ENCODE measurements around the gene C1QTNF2.

The C1QTNF2 gene

GRCh38 chr5:160310552-160311295, 59.7 kb downstream of the C1QTNF2 start:
- in situ Hi-C loops (cut with MboI; ENCODE audit: low sequenced_read_pairs), result no loop called here

- in situ Hi-C loops (cut with MboI; ENCODE audit: low sequenced_read_pairs), result no loop called here
Measured at GRCh38 chr5:160310140-160310539, 60.3 kb downstream of the C1QTNF2 start.

- in situ Hi-C loops (cut with MboI; ENCODE audit: low sequenced_read_pairs), result no loop called here
Measured at GRCh38 chr5:160306696-160307095, 63.7 kb downstream of the C1QTNF2 start.

GRCh38 chr5:160305319-160305718, 65.1 kb downstream of the C1QTNF2 start:
- in situ Hi-C loops (cut with MboI; ENCODE audit: low sequenced_read_pairs), result no loop called here

- in situ Hi-C loops (cut with MboI; ENCODE audit: low sequenced_read_pairs), result no loop called here
Measured at GRCh38 chr5:160303690-160304089, 66.7 kb downstream of the C1QTNF2 start.

GRCh38 chr5:160298189-160298588, 72.2 kb downstream of the C1QTNF2 start:
- in situ Hi-C loops (cut with MboI; ENCODE audit: low sequenced_read_pairs), result no loop called here

GRCh38 chr5:160297776-160298175, 72.7 kb downstream of the C1QTNF2 start:
- in situ Hi-C loops (cut with MboI; ENCODE audit: low sequenced_read_pairs), result no loop called here

Measured in HL-60/S4 (cell line).